ENCODE results near the gene KCNE4. TPM values are rescaled to one million over a fixed set of nuclear protein-coding genes. Genes with fewer than 3 reads are reported as not detected.

KCNE4 gene
- total and polyA plus RNA-seq, 9 of the 15 experiments (the other 6 are each of a cell fraction or from before 2014, with no cell fraction given): not detected

- TF ChIP-seq ZNF639 (CRISPR knock-in tag; conservative IDR thresholded peaks at IDR 0.05 in 1 of 2, IDR thresholded peaks at IDR 0.05 in 1 of 2) (0 out of 4 replicates have a peak, but pooled peaks of 1 of the 2 experiments have one; percentile 24), ZNF551 (CRISPR knock-in tag; IDR thresholded peaks at IDR 0.05) (no peak), ZNF511 (CRISPR knock-in tag; IDR thresholded peaks at IDR 0.05) (no peak), ZNF830 (CRISPR knock-in tag; IDR thresholded peaks at IDR 0.05) (no peak), YBX1 (IDR thresholded peaks at IDR 0.05) (no peak), ETV5 (CRISPR knock-in tag; IDR thresholded peaks at IDR 0.05; ENCODE audit: low read depth) (no peak), EHMT2 (IDR thresholded peaks at IDR 0.05) (peak; percentile 29; the same call in 1 of the 2 replicates), ZMIZ1 (IDR thresholded peaks at IDR 0.05; ENCODE audit: low read depth in 2 of 2, low read length in 2 of 2) (no peak), PURB (CRISPR knock-in tag; IDR thresholded peaks at IDR 0.05; ENCODE audit: low read depth) (no peak), ZNF766 (CRISPR knock-in tag; conservative IDR thresholded peaks at IDR 0.05) (peak; percentile 82), E2F6 (IDR thresholded peaks at IDR 0.05; ENCODE audit: borderline replicate concordance in 1 of 2, extremely low read depth in 1 of 2, insufficient read depth in 1 of 2, insufficient read length in 1 of 2, low read depth in 1 of 2, low read length in 1 of 2, poor library complexity in 1 of 2, severe bottlenecking in 1 of 2) (no peak), FIP1L1 (IDR thresholded peaks at IDR 0.05; ENCODE audit: low read depth, low read length, poor library complexity, severe bottlenecking) (no peak), NRF1 (conservative IDR thresholded peaks at IDR 0.05 in 1 of 2, IDR thresholded peaks at IDR 0.05 in 1 of 2) (no peak), SOX6 (IDR thresholded peaks at IDR 0.05) (no peak), RBM14 (IDR thresholded peaks at IDR 0.05; ENCODE audit: borderline replicate concordance, insufficient read depth, low read depth, low read length) (no peak), ZKSCAN1 (IDR thresholded peaks at IDR 0.05; ENCODE audit: low read depth, low read length) (no peak), MAFG (tag; conservative IDR thresholded peaks at IDR 0.05) (peak; percentile 32; the same call in 1 of the 2 replicates), HNRNPK (IDR thresholded peaks at IDR 0.05; ENCODE audit: low read depth, low read length, poor library complexity, severe bottlenecking) (no peak)
Measured at GRCh38 chr2:223040527-223040926, 11.5 kb upstream of the KCNE4 start (continued).
